H1 (cell line): Measurements from ENCODE around the gene TMEM221. TPM values are rescaled to one million over a fixed set of nuclear protein-coding genes. Genes with fewer than 3 reads are reported as not detected.

Experiments used
- KDM5A ChIP-seq: fragments of 200-600 bp; IDR thresholded peaks from 2 replicates; pipeline ENCODE4 v1.7.1; 2012; ENCODE audit warnings: mild to moderate bottlenecking, low read length, inconsistent platforms, mixed read lengths
- SUZ12 ChIP-seq: fragments of 200-600 bp; sonication (generic); IDR thresholded peaks from 2 replicates; pipeline ENCODE4 v1.6.1; 2012; ENCODE audit warnings: mild to moderate bottlenecking, inconsistent platforms, low read length, moderate library complexity, mixed read lengths
- polyA plus RNA-seq, 7 experiments: library from polyadenylated mRNA; depleted of rRNA in 3 of 7; stranded (reverse) in 5 of 7; unstranded in 2 of 7; fragments of >200 nt in 5 of 7; fragments of 200-250 nt in 2 of 7; gene quantifications; 1 replicate in 5 of 7; 2 replicates in 1 of 7; 4 replicates in 1 of 7; pipeline versions ENCODE4 v1.2.1 to v1.2.3, GENCODE V29; 2011 to 2013; ENCODE audit warnings: missing spikeins in 2 of 7, mixed read lengths in 2 of 7
- total RNA-seq: library from RNA; stranded (reverse); fragmentation: NEBNext Ultra II Directional; extraction: Animal tissue kit (Norgen Biotek cat#: 25700); gene quantifications from 2 replicates; pipeline ENCODE4 v1.2.1, GENCODE V29; 2021
- TF ChIP-seq, protein P1 (sequence below): IDR thresholded peaks from 2 replicates; pipeline ENCODE4 v1.6.1; 2012; ENCODE audit warnings: low read length, inconsistent platforms

Gene TMEM221
- total and polyA plus RNA-seq, 2 of the 8 experiments (the other 6 are each of a cell fraction or from before 2014, with no cell fraction given): 1.4 to 2.0 TPM

DNA sequence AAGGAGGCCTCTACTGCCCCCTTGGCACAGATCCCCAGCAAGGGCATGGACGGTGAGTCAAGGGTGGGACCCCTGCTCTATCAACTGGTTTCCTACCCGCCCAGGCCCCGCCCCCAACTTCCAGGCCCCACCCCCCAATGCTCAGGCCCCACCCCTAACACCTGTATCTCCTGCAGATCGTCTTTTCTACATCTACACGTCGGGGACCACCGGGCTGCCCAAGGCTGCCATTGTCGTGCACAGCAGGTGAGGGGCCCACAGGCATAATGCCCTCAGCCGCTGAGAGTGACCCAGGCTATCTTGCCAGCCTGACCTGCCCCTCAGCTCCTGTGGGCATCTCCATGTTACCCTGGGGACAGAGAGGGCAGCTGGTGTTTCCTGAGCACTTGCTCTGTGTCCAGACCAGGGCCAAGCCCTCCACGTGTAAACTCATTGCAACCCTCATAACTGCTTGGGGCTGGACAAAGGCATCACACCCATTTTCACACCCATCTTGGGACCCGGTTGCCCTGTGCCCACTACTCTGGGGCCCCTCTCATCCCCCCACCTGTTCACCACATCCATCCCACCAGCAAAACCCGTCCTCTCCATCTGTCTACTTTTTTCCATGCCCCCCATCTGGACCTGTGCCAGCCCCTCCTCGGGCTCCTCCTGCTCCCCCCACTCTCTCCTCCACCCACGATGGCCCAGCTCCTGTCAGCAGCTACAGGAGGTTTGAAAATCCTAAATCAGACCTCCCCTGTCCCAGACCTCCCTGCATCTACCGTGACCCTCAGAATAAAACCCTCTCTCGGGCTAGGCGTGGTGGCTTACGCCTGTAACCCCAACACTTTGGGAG lies 39.0 kb upstream of the TMEM221 start (continued):
- TF ChIP-seq, protein P1, sequence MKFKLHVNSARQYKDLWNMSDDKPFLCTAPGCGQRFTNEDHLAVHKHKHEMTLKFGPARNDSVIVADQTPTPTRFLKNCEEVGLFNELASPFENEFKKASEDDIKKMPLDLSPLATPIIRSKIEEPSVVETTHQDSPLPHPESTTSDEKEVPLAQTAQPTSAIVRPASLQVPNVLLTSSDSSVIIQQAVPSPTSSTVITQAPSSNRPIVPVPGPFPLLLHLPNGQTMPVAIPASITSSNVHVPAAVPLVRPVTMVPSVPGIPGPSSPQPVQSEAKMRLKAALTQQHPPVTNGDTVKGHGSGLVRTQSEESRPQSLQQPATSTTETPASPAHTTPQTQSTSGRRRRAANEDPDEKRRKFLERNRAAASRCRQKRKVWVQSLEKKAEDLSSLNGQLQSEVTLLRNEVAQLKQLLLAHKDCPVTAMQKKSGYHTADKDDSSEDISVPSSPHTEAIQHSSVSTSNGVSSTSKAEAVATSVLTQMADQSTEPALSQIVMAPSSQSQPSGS: no peak
- TF ChIP-seq KDM5A (no peak), SUZ12 (no peak)
